ENCODE results near the gene PTPRG. TPM values are rescaled to one million over a fixed set of nuclear protein-coding genes. Genes with fewer than 3 reads are reported as not detected.
"Not testable (repeated sequence)": the region's sequence is repeated elsewhere in the genome, so short reads cannot be mapped to it uniquely, and the experiment has no call there.

PTPRG gene
- total and polyA plus RNA-seq, 2 of the 13 experiments (the other 11 are each of a cell fraction or from before 2014, with no cell fraction given), result 8.0 to 25.3 TPM

- TF ChIP-seq LRRFIP1 (CRISPR knock-in tag; conservative IDR thresholded peaks at IDR 0.05) (no peak), PAX8 (CRISPR knock-in tag; IDR thresholded peaks at IDR 0.05; ENCODE audit: borderline replicate concordance) (no peak), SPEN (CRISPR knock-in tag; IDR thresholded peaks at IDR 0.05; ENCODE audit: low read depth) (no peak)
Observed at GRCh38 chr3:61814674-61815073, 253.3 kb downstream of the PTPRG start (continued).

GRCh38 chr3:61816304-61816703 lies 254.9 kb downstream of the PTPRG start:
- H3K4me2 ChIP-seq (ENCODE audit: low read depth, low read length); H3K9ac ChIP-seq (ENCODE audit: insufficient read depth, low read depth, low read length); H2AFZ ChIP-seq (ENCODE audit: low read length); H3K79me2 ChIP-seq (ENCODE audit: insufficient read depth, low read length); H3K9me3 ChIP-seq (ENCODE audit: low read length); H3K4me3 ChIP-seq (replicated peaks in 1 of 3; ENCODE audit: insufficient read depth in 1 of 3, low read depth in 2 of 3, low read length in 3 of 3); intact Hi-C loops (cut with micrococcal nuclease; ENCODE audit: unreplicated experiment); H3K36me3 ChIP-seq (replicated peaks in 1 of 2; ENCODE audit: control insufficient read depth in 1 of 2, insufficient read depth in 2 of 2, low read length in 2 of 2); FAIRE-seq; H4K20me1 ChIP-seq (ENCODE audit: insufficient read depth, low read length); H3K27ac ChIP-seq (ENCODE audit: extremely low read length, insufficient read depth, low read length); BruUV-seq (replicated peaks); POLR2A ChIA-PET; H3K27me3 ChIP-seq (ENCODE audit: control insufficient read depth in 1 of 2, insufficient read depth in 2 of 2, low read length in 2 of 2); CTCF ChIA-PET (ENCODE audit: low intra/inter-chr PET ratio, low total read pairs); in situ Hi-C loops (cut with HindIII; ENCODE audit: extremely low pct_ligation_motif_present, low pct_unique_long_range_greater_than_20kb): not testable (repeated sequence)
- DNase-seq (ENCODE audit: low spot score), result peak; percentile 28
- ATAC-seq, result peak; percentile 50; the same call in 2 of the 3 replicates
- 71% methylated on average over 5 of the region's 5 CpGs for WGBS (ENCODE audit: low lambda C conversion rate)
- H3K4me1 ChIP-seq (ENCODE audit: insufficient read depth, low read length), result peaks cover 14% of the 10 kb centered on the region
- TF ChIP-seq TEAD3 (CRISPR knock-in tag; optimal IDR thresholded peaks at IDR 0.05; ENCODE audit: borderline replicate concordance), result peak; percentile 61
- 0 out of 2 replicates have a peak, but pooled peaks have one; percentile 25 for TF ChIP-seq ADNP (CRISPR knock-in tag; IDR thresholded peaks at IDR 0.05)
- 0 out of 2 replicates have a peak, but pooled peaks have one; percentile 14 for TF ChIP-seq MED1 (CRISPR knock-in tag; IDR thresholded peaks at IDR 0.05)
- peak; percentile 80 for TF ChIP-seq ZMYM4 (CRISPR knock-in tag; IDR thresholded peaks at IDR 0.05)
- peak; percentile 61; the same call in 1 of the 2 replicates for TF ChIP-seq POGZ (CRISPR knock-in tag; IDR thresholded peaks at IDR 0.05)
- peak; percentile 59; the same call in 1 of the 2 replicates for TF ChIP-seq CEBPB (IDR thresholded peaks at IDR 0.05; ENCODE audit: borderline replicate concordance, low read depth, low read length)
- 0 out of 2 replicates have a peak, but pooled peaks have one; percentile 17 for TF ChIP-seq ISL2 (CRISPR knock-in tag; IDR thresholded peaks at IDR 0.05)
- 0 out of 2 replicates have a peak, but pooled peaks have one; percentile 40 for TF ChIP-seq ZNF644 (CRISPR knock-in tag; IDR thresholded peaks at IDR 0.05; ENCODE audit: low read depth)
- TF ChIP-seq ZBTB33 (CRISPR knock-in tag; IDR thresholded peaks at IDR 0.05), result peak; percentile 58; the same call in 1 of the 2 replicates
- TF ChIP-seq ZMYM3 (CRISPR knock-in tag; IDR thresholded peaks at IDR 0.05), result peak; percentile 72
- peak; percentile 35; the same call in 1 of the 2 replicates for TF ChIP-seq ARID5B (CRISPR knock-in tag; IDR thresholded peaks at IDR 0.05)
- TF ChIP-seq CEBPG (CRISPR knock-in tag; IDR thresholded peaks at IDR 0.05), result peak; percentile 60

Data from HepG2 (cell line).